Measurements from ENCODE around the gene HSH2D. TPM values are rescaled to one million over a fixed set of nuclear protein-coding genes. Genes with fewer than 3 reads are reported as not detected.

HSH2D gene
- total RNA-seq, 1 experiment from 2014 or later, result 0.23 TPM

GRCh38 chr19:16184665-16185122, 41.2 kb downstream of the HSH2D start:
- Mint-ChIP-seq H3K27ac (ENCODE audit: unreplicated experiment) (peak overlapping the region; percentile 99), H3K27me3 (ENCODE audit: insufficient read depth, unreplicated experiment) (no peaks in the 10 kb centered on the region), H3K4me3 (ENCODE audit: unreplicated experiment) (peak overlapping the region; percentile 100), H3K36me3 (ENCODE audit: insufficient read depth, unreplicated experiment) (peaks cover 49% of the 10 kb centered on the region), H3K9me3 (ENCODE audit: unreplicated experiment) (no peaks in the 10 kb centered on the region), H3K4me1 (ENCODE audit: low read depth, unreplicated experiment) (peaks cover 11% of the 10 kb centered on the region)
- Histone ChIP-seq H3K4me3 (ENCODE audit: low read depth, low read length) (peak overlapping the region; percentile 45), H3K9me3 (no peaks in the 10 kb centered on the region), H3K36me3 (ENCODE audit: control insufficient read depth, insufficient read depth, low read length) (peaks cover 11% of the 10 kb centered on the region), H3K4me1 (peaks cover 18% of the 10 kb centered on the region), H3K27me3 (replicated peaks; ENCODE audit: control insufficient read depth, insufficient read depth, low read length) (no peaks in the 10 kb centered on the region)
- CTCF ChIA-PET, result interaction anchor here (0.5 to 2.7 kb wide), 14 partner anchors 10 to 348 kb away, joined by 3 to 19 read pairs (median 4); partner anchors contain the start of genes AP1M1, RAB8A and TPM4
- POLR2A ChIA-PET, result interaction anchor here (0.8 to 1.8 kb wide), 9 partner anchors 12 to 348 kb away, joined by 4 to 28 read pairs (median 7); partner anchors contain the start of genes AP1M1 and TPM4
- intact Hi-C loops (cut with micrococcal nuclease; ENCODE audit: unreplicated experiment), result loop anchor here (2.0 to 10.0 kb wide), 3 partner anchors 160 to 552 kb away; no protein-coding TSS in a partner anchor
- no peak for TF ChIP-seq CTCF (IDR thresholded peaks at IDR 0.05; ENCODE audit: insufficient read depth in 1 of 2, low read depth in 1 of 2, low read length in 1 of 2, severe bottlenecking in 1 of 2, unreplicated experiment in 1 of 2)
- BruUV-seq (replicated peaks), result TSS peak; percentile 91
- no peak for DNase-seq

DNA sequence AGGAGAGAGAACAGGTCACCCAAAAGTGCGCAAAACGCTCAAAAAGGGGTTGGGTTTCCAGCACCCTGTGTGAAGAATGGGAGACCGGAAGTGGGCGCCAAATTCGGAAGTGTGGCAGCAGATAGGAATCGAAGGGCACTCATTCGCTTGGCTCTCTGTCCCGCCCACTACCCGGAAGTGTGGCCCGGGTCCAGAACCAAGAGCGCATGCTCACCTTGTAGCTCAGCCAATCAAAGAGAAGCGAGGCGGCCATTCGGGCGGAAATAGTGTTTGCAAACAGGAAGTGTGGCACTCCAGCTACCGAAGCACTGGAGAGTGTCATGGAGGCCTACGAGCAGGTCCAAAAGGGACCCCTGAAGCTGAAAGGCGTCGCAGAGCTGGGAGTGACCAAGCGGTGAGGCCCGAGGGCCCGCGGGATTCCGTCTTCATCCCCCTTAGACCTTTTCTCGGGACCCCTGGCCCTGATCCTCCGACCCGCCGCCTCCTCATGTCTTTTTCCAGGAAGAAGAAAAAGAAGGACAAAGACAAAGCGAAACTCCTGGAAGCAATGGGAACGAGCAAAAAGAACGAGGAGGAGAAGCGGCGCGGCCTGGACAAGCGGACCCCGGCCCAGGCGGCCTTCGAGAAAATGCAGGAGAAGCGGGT, 41.8 kb downstream of the HSH2D start, which contains the start of gene FAM32A:
Gene FAM32A, plus strand, starts transcription at position 288 of the 645 bp plus-strand sequence. Its CDS starts 33 bp downstream, at position 321.
- H3K4me1 Mint-ChIP-seq (ENCODE audit: low read depth, unreplicated experiment), result peaks cover 10% of the 10 kb centered on the region
- intact Hi-C loops (cut with micrococcal nuclease; ENCODE audit: unreplicated experiment), result loop anchor here (2.0 to 10.0 kb wide), 2 partner anchors 160 to 350 kb away; no protein-coding TSS in a partner anchor
- ChIA-PET CTCF (interaction anchor here (0.5 to 2.7 kb wide), 16 partner anchors 10 to 349 kb away, joined by 3 to 19 read pairs (median 4); partner anchors contain the start of genes AP1M1, RAB8A and TPM4), POLR2A (interaction anchor here (0.7 to 1.8 kb wide), 10 partner anchors 12 to 348 kb away, joined by 3 to 28 read pairs (median 7); partner anchors contain the start of genes AP1M1 and TPM4)
- no TSS peak for BruUV-seq (replicated peaks)
- Histone ChIP-seq H3K4me1 (peaks cover 22% of the 10 kb centered on the region), H3K36me3 (ENCODE audit: control insufficient read depth, insufficient read depth, low read length) (peaks cover 11% of the 10 kb centered on the region), H3K4me3 (ENCODE audit: low read depth, low read length) (peak within 1 kb of the TSS; percentile 80), H3K9me3 (no peaks in the 10 kb centered on the region), H3K27me3 (replicated peaks; ENCODE audit: control insufficient read depth, insufficient read depth, low read length) (no peaks in the 10 kb centered on the region)
- peak in 1 of 2 experiments; percentile 14 for TF ChIP-seq CTCF (IDR thresholded peaks at IDR 0.05; ENCODE audit: insufficient read depth in 1 of 2, low read depth in 1 of 2, low read length in 1 of 2, severe bottlenecking in 1 of 2, unreplicated experiment in 1 of 2)
- H3K36me3 Mint-ChIP-seq (ENCODE audit: insufficient read depth, unreplicated experiment), result peaks cover 54% of the 10 kb centered on the region
- H3K4me3 Mint-ChIP-seq (ENCODE audit: unreplicated experiment), result peak within 1 kb of the TSS; percentile 100
- H3K27ac Mint-ChIP-seq (ENCODE audit: unreplicated experiment), result peak within 1 kb of the TSS; percentile 99
- peak; percentile 98 for DNase-seq
- H3K27me3 Mint-ChIP-seq (ENCODE audit: insufficient read depth, unreplicated experiment), result no peaks in the 10 kb centered on the region
- H3K9me3 Mint-ChIP-seq (ENCODE audit: unreplicated experiment), result no peaks in the 10 kb centered on the region

GRCh38 chr19:16185768-16186123, 42.3 kb downstream of the HSH2D start:
- CTCF ChIA-PET, result interaction anchor here (0.6 to 2.7 kb wide), 18 partner anchors 10 to 349 kb away, joined by 3 to 19 read pairs (median 4); partner anchors contain the start of genes AP1M1, RAB8A and TPM4
- no peaks in the 10 kb centered on the region for H3K9me3 ChIP-seq
- Mint-ChIP-seq H3K36me3 (ENCODE audit: insufficient read depth, unreplicated experiment) (peaks cover 56% of the 10 kb centered on the region), H3K9me3 (ENCODE audit: unreplicated experiment) (no peaks in the 10 kb centered on the region), H3K27ac (ENCODE audit: unreplicated experiment) (peak overlapping the region; percentile 99), H3K4me1 (ENCODE audit: low read depth, unreplicated experiment) (peaks cover 10% of the 10 kb centered on the region), H3K4me3 (ENCODE audit: unreplicated experiment) (peak overlapping the region; percentile 100), H3K27me3 (ENCODE audit: insufficient read depth, unreplicated experiment) (no peaks in the 10 kb centered on the region)
- peaks cover 23% of the 10 kb centered on the region for H3K4me1 ChIP-seq
- H3K4me3 ChIP-seq (ENCODE audit: low read depth, low read length), result peak overlapping the region; percentile 80
- H3K27me3 ChIP-seq (replicated peaks; ENCODE audit: control insufficient read depth, insufficient read depth, low read length), result no peaks in the 10 kb centered on the region
- peak in 1 of 2 experiments; percentile 40 for TF ChIP-seq CTCF (IDR thresholded peaks at IDR 0.05; ENCODE audit: insufficient read depth in 1 of 2, low read depth in 1 of 2, low read length in 1 of 2, severe bottlenecking in 1 of 2, unreplicated experiment in 1 of 2)
- peaks cover 13% of the 10 kb centered on the region for H3K36me3 ChIP-seq (ENCODE audit: control insufficient read depth, insufficient read depth, low read length)
- intact Hi-C loops (cut with micrococcal nuclease; ENCODE audit: unreplicated experiment), result loop anchor here (2.0 to 10.0 kb wide), 2 partner anchors 161 to 351 kb away; no protein-coding TSS in a partner anchor
- POLR2A ChIA-PET, result interaction anchor here (0.7 to 1.8 kb wide), 11 partner anchors 11 to 349 kb away, joined by 3 to 28 read pairs (median 7); partner anchors contain the start of genes AP1M1 and TPM4
- BruUV-seq (replicated peaks), result no TSS peak
- peak; percentile 53 to 57 for DNase-seq

Measured in Caco-2 (cell line).